Fibroblast of skin of left biceps (primary cell): ENCODE results near the gene ATP6V1G1.
"Not testable (repeated sequence)": the region's sequence is repeated elsewhere in the genome, so short reads cannot be mapped to it uniquely, and the experiment has no call there.

Experiments
- DNase-seq, 2 experiments: peaks; one replicate each; pipeline ENCODE4 v3.0.0-alpha.2; 2013; ENCODE audit warnings: low read depth in 2 of 2

ATP6V1G1 gene

DNA sequence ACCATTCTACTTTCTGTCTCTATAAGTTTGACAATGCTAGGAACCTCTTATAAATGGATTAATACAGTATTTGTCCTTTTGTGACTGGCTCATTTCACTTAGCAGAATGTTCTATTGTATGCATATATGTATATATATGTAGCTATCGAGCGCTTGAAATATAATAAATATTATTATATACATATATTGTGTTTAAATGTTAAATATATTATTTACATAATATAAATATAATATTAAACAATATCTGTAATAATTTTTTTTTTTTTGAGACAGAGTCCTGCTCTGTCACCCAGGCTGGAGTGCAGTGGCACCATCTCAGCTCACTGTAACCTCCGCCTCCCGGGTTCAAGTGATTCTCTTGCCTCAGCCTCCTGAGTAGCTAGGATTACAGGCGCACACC lies 9.4 kb upstream of the ATP6V1G1 start:
- not testable (repeated sequence) for DNase-seq

DNA sequence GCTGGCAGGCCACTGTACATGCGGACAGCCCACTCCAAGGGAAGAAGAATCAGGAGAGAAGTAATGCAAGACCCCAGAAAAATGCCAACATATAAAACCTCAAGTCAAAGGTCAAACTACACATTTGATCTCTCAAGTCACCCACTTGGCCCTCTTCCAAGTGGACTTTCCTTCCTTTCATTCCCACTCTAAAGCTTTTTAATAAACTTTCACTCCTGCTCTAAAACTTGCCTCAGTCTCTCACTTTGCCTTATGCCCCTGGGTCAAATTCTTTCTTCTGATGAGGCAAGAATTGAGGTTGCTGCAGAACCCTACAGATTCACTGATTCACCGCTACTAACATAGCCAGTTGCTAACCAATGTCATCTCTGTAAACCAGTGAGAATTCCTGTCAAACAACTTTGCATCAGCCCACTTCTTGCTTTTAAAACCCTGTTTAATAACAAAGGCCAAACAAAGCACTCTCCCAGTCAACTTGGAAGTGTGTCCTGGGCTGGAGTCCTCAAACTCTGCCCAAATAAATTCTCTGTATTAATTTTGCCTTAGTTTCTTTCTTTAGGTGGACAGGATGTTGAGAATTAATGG lies 6.9 kb upstream of the ATP6V1G1 start:
- no peak for DNase-seq

DNA sequence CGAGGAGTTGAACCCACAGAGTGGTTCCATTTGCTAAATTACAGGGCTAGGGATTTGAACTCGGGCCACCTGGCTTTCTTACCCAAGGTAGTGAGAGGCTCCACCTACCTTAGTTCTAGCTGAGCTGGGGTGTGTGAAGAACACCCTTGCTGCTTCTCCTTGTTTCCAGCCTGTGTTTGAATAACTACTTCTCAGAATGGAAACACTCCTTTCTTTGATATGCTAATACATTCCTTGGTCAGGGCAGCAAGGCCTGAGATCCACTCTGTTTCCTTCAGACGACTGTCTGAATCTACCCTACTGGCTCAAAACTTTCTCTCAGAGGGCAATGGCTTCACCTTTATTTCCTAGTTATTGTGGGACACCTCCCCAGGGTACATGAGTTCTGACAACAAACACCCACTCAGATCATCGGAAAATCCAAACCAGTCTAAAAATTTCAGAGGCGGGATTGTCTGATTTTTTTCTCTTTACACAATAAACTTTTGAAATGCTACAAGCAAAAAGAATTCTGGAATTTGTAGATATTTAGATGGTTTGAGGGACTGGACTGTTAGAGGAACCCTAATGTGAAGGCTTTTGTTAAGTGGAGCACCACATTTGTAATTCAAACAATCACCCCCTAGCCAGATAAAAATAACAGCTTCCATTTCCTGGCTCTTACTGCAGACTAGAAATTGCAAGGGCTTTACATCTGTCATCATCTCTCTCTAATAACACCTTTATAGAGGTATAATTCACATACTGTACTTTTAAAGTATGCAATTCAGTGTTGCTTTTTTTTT lies 4.0 kb upstream of the ATP6V1G1 start:
- no peak for DNase-seq

DNA sequence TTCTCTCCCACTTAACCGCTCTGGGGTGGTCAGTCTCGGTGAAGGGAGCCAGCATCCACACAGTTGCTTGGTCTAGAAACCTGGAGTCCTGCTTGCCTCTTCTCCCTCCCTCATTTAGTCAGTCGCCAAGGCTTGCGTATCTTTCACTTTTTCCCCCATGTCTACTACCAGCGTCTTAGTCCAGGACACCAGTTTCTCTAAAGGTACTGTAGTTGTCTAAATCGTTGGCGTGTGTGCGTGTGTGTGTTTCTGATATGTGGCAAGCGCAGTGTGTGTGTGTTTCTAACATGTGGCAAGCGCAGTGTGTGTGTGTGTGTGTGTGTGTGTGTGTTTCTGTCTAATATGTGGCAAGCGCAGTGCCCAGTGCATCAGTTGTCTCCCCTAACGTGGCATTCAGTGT lies 641 bp downstream of the ATP6V1G1 start:
- no peak for DNase-seq

DNA sequence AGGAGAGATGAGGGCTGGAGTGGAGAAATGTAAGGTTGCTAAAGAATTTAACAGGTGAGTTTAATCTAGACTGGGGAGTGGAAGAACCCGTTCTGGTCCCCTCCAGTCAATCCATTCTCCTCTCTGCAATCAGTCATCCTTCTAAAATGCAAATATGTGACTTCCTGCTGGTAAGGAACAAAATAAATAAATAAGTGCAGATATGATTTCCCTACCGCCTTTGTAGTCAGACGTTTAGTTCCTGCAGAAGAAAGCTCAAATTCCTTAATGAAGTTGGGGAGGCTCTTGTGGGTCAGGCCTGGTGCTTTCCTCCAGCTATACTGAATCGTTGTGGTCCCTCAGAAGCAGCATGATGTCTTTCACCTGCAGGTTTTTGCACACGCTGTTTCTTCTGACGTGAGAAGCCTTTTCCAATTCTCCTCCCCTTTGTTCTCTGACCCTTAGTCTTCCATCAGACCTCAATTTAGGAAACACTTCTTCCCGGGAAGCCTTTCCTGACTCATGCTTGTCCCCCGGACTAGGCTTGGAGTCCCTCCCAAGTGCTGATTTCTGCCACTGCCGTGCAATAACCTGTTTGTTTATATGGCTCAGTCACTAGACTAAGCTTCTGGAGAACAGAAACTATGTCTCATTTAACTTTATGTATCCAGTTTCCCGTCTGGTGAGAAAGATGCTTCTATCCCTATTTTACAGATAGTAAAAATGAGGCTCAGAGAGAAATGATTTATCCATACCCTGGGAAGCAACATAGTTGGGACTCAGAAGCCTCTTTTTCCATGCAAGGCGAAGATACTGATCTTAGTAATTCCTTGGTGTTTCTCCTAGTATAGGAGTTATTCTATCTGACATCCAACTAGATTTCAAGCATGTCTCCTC lies 1.3 kb downstream of the ATP6V1G1 start:
- no peak for DNase-seq

DNA sequence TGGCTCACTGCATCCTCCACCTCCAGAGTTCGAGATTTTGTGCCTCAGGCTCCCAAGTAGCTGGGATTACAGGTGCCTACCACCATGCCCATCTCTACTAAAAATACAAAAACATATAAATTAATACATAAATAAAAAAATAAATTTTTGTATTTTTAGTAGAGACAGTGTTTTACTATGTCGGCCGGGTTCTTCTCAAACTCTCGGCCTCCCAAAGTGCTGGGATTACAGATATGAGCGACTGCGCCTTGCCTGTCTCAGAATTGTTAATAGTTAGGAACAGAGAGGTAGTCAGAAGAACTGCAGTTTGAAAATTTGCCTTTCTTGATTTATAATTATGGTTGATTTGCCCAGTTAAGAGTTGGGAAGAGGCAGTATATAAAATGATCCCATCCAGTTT lies 2.8 kb downstream of the ATP6V1G1 start:
- DNase-seq: no peak

DNA sequence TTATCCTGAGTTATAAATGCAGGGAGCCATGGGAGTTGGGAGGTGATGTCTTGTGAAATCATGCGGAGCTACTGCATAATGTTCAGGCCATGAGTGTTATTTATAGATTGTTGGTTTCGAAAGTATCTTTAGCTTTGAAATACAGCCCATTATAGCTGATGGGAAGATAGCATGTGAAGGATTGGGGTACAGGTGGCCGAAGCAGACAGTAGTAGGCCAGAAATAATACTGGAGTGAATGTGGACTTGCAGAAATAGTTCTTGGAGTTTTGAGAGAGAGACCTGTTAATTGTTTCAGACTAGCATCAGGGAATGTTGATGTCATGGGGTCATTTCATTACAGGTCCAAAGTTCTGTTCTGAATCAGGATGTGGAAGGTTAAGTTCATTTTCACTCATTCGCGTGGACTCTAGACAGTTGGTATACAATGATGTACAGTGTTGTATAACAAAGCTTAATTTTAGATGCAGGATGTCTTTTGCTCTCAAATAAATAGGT lies 3.8 kb downstream of the ATP6V1G1 start:
- DNase-seq: no peak

DNA sequence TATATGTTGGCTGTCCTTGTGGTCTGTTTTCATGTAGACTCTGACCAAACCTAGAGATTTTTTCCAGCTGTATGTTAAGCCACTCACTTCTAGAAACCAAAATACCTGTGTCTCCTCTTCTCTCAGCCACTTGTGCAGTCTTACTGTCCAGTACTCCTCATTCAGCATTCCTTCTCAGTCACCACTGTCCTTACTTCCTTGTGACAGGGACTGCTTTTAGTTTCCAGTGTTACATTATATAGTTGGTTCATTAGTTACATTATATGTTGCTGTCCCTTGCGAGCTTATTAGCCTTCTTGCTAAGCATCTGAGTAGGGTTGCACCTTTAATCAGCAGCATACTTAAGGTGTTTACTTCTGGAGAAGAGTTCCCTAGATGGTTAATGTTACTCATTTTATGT lies 4.3 kb downstream of the ATP6V1G1 start:
- DNase-seq: no peak

DNA sequence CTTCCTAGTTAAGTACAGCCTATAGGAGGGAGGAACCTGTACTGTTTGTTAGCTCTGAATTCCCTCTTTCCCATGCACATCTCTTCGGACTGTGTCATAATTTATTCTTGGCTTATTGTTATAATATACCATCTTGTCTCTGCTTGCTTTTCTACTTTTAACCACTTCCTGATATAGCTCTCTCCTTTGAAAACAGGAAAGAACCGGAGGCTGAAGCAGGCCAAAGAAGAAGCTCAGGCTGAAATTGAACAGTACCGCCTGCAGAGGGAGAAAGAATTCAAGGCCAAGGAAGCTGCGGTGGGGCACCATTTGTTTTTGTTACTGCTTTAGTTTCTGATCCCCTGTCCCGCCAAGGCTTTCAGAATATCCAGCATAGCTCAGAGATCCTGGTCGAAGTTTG lies 4.8 kb downstream of the ATP6V1G1 start:
- DNase-seq: no peak

DNA sequence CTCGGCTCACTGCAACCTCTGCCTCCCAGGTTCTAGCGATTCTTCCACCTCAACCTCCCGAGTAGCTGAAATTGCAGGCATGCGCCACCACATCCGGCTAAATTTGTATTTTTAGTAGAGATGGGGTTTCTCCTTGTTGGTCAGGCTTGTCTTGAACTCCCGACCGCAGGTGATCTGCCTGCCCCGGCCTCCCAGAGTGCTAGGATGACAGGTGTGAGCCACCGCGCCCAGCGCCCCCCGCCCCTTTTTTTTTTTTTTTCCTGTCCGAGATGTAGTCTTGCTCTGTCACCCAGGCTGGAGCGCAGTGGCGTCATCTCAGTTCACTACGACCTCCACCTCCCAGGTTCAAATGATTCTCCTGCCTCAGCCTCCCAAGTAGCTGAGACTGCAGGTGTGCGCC lies 6.6 kb downstream of the ATP6V1G1 start:
- no peak for DNase-seq

DNA sequence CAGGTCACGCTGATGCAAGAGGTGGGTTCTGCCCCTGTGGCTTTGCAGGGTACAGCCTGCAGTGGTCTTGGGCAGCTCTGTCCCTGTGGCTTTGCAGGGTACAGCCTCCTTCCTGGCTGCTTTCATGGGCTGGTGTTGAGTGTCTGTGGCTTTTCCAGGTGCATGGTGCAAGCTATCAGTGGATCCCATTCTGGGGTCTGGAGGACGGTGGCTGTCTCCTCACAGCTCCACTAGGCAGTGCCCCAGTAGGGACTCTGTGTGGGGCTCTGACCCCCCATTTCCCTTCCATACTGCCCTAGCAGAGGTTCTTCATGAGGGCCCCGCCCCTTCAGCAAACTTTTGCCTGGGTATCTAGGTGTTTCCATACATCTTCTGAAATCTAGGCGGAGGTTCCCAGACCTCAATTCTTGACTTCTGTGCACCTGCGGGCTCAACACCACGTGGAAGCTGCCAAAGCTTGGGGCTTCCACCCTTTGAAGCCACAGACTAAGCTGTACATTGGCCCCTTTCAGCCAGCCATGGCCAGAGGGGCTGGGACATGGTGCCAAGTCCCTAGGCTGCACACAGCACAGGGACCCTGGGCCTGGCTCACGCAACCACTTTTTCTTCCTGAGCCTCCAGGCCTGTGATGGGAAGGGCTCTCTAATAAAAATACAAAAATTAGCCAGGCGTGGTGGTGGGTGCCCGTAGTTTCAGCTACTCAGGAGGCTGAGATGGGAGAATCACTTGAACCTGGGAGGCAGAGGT lies 13.1 kb downstream of the ATP6V1G1 start:
- DNase-seq: not testable (repeated sequence)

DNA sequence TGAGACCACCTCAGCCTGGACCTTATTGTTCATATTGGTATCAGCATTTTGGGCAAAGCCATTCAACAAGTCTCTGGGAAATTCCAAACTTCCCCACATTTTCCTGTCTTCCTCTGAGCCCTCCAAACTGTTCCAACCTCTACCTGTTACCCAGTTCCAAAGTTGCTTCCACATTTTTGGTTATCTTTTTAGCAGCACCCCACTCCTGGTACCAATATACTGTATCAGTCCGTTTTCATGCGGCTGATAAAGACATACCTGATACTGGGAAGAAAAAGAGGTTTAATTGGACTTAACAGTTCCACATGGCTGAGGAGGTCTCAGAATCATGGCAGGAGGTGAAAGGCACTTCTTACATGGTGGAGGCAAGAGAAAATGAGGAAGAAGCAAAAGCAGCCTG lies 14.2 kb downstream of the ATP6V1G1 start:
- DNase-seq: not testable (repeated sequence)

DNA sequence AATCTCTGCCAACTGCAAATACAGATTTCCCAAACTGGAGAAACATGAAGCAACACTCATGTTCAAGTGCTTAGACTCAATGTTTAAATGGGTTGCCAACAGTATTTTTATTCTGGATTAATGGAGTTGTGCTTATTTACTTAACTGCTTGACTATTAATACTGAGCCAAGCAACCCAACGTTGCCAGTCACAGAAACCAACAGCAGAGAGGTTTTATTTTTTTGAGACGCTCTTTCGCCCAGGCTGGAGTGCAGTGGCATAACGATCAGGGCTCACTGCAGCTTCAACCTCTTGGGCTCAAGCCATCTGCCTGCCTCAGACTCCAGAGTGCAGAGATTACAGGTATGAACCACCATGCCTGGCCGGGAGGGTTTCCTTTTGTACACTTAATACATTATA lies 15.1 kb downstream of the ATP6V1G1 start:
- DNase-seq: no peak

DNA sequence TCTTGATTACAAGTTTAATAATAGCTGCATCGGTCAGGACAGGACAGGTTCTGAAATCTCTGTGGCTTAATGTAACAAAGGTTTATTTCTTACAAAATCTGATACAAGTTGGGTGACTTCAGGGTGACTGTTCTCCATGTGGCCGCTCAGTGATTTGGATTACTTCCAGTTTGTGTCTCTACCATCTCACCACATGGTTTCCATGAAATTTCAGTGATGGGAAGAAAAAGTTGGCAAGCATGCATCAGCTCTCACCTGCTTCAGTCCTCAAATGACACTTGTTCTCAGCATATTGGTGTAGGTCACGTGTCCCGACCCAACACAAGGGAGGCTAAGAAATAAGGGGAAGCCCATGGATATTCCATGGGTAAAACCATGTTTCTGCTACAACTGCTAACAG lies 15.7 kb downstream of the ATP6V1G1 start:
- no peak for DNase-seq

DNA sequence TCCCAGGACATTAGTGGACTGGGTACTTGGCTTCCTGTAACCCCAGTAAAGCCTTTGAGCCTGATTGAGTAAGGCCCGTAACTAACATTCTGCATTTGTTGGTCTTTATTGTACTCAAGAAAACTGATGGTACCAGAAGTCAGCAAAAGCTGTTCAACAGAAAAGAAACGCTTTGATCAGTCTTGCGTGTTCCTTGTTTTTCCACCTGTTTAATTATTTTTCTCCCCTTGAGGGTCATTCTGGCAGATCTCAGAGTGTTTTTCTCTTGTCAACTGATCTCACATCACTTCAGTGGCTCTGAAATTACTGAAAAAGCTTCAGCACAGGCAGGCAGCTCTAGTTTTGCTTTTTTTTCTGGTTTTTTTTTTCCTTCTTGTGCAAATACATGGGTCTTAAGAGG lies 17.4 kb downstream of the ATP6V1G1 start:
- no peak for DNase-seq

DNA sequence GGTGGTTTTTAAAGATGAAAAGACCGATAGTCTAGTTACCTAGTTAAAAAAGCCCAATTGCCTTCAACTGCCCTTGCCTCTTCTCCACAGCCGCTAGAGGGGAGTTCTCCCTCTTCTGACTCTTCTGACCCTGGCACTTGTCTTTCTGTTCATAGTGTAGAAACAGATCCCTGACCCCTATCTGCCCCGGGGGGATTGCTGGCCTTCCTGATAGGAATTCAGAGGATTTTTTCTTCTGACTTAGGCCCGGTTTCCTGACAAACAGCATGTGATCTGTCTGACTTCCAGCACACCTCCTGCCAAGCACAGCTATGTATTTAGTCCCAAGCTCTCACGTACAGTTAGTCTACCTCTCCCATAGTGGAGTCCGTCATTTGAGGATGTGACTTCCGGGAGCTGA lies 18.5 kb downstream of the ATP6V1G1 start:
- no peak for DNase-seq

DNA sequence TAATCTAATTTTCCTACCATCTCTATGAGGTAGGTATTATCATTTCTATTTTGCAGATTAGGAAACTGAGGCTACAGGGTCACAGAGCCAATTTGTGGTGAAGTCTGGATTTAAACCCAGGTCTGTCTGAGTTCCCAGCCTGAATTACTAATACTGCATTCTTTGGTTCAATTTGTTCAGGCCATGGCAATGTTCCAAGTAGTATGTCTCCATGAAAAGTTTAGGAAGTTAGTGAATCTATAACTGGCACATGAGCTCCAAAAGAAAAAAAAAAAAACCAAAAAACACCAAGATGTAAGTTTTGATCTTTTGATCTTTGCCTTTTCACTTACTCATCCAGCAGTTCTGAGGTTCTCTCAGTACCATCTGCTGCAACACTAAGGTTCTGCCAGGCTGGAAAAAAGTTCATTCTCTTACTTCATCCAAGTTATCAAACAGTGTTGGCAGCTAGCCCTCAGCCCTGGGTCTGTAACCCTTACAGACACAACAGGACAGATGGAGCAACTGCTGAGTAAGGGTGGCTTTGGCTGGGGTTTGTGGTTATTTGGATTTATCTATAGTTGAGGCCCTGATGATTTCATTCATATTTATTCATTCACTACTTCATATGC lies 19.1 kb downstream of the ATP6V1G1 start:
- peak in 1 of 2 experiments; percentile 42 for DNase-seq

DNA sequence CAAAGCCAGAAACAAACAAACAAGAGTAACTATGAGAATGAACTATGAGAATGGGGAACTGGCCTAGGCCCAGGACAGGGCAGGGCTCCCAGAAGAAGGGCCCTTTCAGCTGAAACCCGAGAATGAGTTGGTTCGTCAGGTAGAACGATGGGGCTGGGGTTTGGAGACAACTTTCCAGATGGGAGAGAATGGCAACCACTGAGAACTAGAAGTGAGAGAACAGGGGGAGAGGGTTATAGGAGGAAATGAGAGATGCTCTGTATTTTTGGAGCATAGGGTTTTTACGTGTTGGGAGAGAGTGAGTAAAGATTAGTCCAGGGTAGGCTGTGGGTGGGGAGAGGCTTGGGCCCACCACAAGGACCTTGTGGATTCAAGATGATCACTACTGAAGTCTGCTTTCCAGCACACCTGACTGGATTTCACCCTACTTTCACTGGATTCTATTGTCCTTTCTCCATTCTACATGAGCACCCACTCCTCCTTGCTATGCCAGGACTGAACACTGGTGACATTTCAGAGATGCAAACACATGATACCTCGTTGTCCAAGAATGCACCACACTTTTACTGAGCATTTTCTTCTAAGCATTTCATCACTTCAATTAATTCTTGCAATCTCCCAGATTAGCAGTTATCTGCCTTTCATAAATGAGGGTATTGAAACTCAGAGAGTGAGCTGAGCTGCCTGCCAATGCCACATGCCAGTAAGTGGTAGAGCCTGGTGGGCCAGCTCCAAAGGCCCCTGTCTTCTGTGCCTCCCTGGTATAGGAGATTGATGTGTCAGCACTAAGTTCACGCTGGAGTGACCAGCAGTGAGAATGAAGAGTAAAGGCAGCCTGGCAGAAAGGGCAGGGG lies 20.3 kb downstream of the ATP6V1G1 start:
- no peak for DNase-seq

DNA sequence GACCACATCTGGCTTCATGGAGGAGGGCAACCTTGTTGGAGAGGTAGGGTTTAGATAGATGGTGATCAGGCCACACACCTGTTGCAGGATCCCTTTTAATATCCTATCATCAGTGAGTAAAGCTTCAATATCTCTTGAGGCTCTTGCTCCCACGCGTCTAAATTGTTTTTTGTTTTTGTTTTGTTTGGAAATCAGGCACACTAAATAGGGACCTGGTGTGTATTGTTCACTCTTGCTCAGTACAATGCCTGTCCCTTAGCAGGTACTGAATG lies 20.9 kb downstream of the ATP6V1G1 start:
- DNase-seq: no peak

DNA sequence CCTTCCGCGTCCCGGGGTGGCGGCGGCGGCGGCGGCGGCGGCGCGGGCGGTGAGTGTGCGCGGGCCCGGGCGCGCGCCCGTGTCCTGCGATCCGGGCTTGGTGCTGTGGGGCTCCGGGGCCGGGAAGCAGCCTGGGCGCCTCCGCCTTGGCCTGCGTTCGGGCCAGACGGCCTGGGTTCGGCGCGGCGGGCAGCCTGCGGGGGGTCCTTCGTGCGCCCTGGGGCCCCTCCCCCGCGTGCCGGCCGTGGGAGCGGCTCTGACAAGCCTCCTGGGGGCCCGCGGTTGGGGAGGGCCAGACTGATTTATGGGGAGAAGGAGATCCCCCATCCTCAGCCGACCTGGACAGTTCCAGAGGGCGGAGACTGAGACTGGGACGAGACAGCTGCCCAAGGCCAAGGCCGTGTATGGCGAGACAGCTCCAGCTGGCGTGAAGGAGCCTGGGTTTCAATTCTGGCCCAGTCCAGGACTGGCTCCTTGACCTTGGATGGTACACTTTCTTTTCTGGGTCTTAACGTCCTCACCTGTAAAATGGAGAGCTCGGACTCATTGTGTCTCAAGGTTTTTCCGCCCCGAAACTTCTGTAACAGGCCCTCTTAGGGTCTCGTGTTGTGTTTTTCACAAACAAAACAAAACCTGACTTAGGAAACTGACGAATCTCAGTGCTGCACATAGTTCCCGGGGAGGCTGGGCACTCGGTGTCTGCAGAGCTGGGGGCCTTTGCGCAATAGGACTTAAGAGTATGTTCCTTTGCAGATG lies 24.1 kb downstream of the ATP6V1G1 start:
- peak; percentile 29 to 36 for DNase-seq
